Thyroid gland (tissue), 4 donors: Measurements from ENCODE around the gene OGA. TPM values are rescaled to one million over a fixed set of nuclear protein-coding genes. Genes with fewer than 3 reads are reported as not detected.

ENCODE experiments used
- DNase-seq, 2 donors: peaks; one replicate each; pipeline ENCODE4 v3.0.0-alpha.2; 2019
- H3K27ac ChIP-seq, 3 donors: fragments of 200-600 bp; sonication (generic); 1 replicate in 2 of 3; 2 replicates in 1 of 3; pipeline ENCODE4 v1.5.1; 2016 to 2019; ENCODE audit warnings: mild to moderate bottlenecking in 1 of 3, moderate library complexity in 1 of 3
- H3K27me3 ChIP-seq: fragments of 200-600 bp; sonication (generic); one replicate; pipeline ENCODE4 v1.5.1; 2019
- H3K36me3 ChIP-seq, 2 donors: fragments of 200-600 bp; sonication (generic); one replicate each; pipeline ENCODE4 v1.5.1; 2016 to 2019
- H3K4me1 ChIP-seq, 2 donors: fragments of 200-600 bp; sonication (generic); one replicate each; pipeline ENCODE4 v1.5.1; 2017 to 2019
- H3K4me3 ChIP-seq, 3 donors: fragments of 200-600 bp; sonication (generic); replicated peaks in 1 of 3; 1 replicate in 2 of 3; 2 replicates in 1 of 3; pipeline ENCODE4 v1.5.1; 2016; ENCODE audit warnings: mild to moderate bottlenecking in 1 of 3
- H3K9me3 ChIP-seq: fragments of 200-600 bp; sonication (generic); one replicate; pipeline ENCODE4 v1.5.1; 2017
- CTCF ChIP-seq, 6 experiments: fragments of 200-600 bp in 3 of 6; fragments of 450-650 bp in 3 of 6; sonication (generic) in 3 of 6; IDR thresholded peaks; one replicate each; pipeline ENCODE4 v1.5.1; 2016 to 2019; ENCODE audit warnings: antibody characterized with exemption in 6 of 6, mild to moderate bottlenecking in 2 of 6, inconsistent platforms in 1 of 6, moderate library complexity in 1 of 6
- POLR2A ChIP-seq, 2 donors: fragments of 450-650 bp; IDR thresholded peaks; one replicate each; pipeline ENCODE4 v1.6.1; 2017; ENCODE audit warnings: antibody characterized with exemption in 2 of 2, mild to moderate bottlenecking in 2 of 2, moderate library complexity in 1 of 2
- WGBS, 2 donors: methylation state at CpG; one replicate each; pipeline ENCODE4 v1.1.5; 2017; 5-methylcytosine and 5-hydroxymethylcytosine counted together
- intact Hi-C: fragments of 100-400 bp; cut with DNase I; formaldehyde crosslinking; loops from one replicate; pipeline ENCODE4 v1.15.1; 2023
- total RNA-seq, 4 donors: library from RNA; depleted of rRNA; stranded (reverse); fragments of >200 nt; gene quantifications; one replicate each; pipeline ENCODE4 v1.2.3, GENCODE V29; 2016

Gene OGA
- total RNA-seq, 4 donors from 2014 or later, result 114 to 205 (median 157) TPM

- TF ChIP-seq POLR2A (IDR thresholded peaks at IDR 0.05) (no peak), CTCF (IDR thresholded peaks at IDR 0.05) (no peak)
- Histone ChIP-seq H3K27me3 (no peaks in the 10 kb centered on the region), H3K4me1 (no peaks in the 10 kb centered on the region), H3K9me3 (no peaks in the 10 kb centered on the region), H3K27ac (no peak overlapping the region), H3K4me3 (no peak overlapping the region), H3K36me3 (no peaks in the 10 kb centered on the region)
- intact Hi-C loops, result no loop called here
- no peak for DNase-seq
- 76 to 91% methylated on average over 3 of the region's 3 CpGs for WGBS, 2 donors
Measured at GRCh38 chr10:101752241-101752640, 66.0 kb downstream of the OGA start.

- H3K4me3 ChIP-seq, result no peak overlapping the region
- 69 to 70% methylated on average over 19 of the region's 19 CpGs for WGBS, 2 donors
- intact Hi-C loops, result no loop called here
- no peaks in the 10 kb centered on the region for H3K9me3 ChIP-seq
- H3K27ac ChIP-seq, result no peak overlapping the region
- DNase-seq, result no peak
- no peaks in the 10 kb centered on the region for H3K36me3 ChIP-seq
- H3K4me1 ChIP-seq, result no peaks in the 10 kb centered on the region
- no peaks in the 10 kb centered on the region for H3K27me3 ChIP-seq
- TF ChIP-seq CTCF (IDR thresholded peaks at IDR 0.05) (no peak), POLR2A (IDR thresholded peaks at IDR 0.05) (no peak)
Measured at GRCh38 chr10:101749047-101750016, 68.9 kb downstream of the OGA start.

- no peaks in the 10 kb centered on the region for H3K27me3 ChIP-seq
- no peaks in the 10 kb centered on the region for H3K9me3 ChIP-seq
- no peak overlapping the region for H3K27ac ChIP-seq
- no peaks in the 10 kb centered on the region for H3K36me3 ChIP-seq
- no peak for DNase-seq
- no peak overlapping the region for H3K4me3 ChIP-seq
- WGBS, 2 donors, result 71% methylated on average over 3 of the region's 3 CpGs
- intact Hi-C loops, result no loop called here
- H3K4me1 ChIP-seq, result no peaks in the 10 kb centered on the region
- no peak for TF ChIP-seq CTCF (IDR thresholded peaks at IDR 0.05)
- no peak for TF ChIP-seq POLR2A (IDR thresholded peaks at IDR 0.05)
Measured at GRCh38 chr10:101748496-101748895, 69.7 kb downstream of the OGA start.

- Histone ChIP-seq H3K36me3 (no peaks in the 10 kb centered on the region), H3K27ac (no peak overlapping the region), H3K4me1 (no peaks in the 10 kb centered on the region), H3K4me3 (no peak overlapping the region), H3K27me3 (no peaks in the 10 kb centered on the region), H3K9me3 (no peaks in the 10 kb centered on the region)
- 52 to 55% methylated on average over 9 of the region's 9 CpGs for WGBS, 2 donors
- no peak for TF ChIP-seq POLR2A (IDR thresholded peaks at IDR 0.05)
- TF ChIP-seq CTCF (IDR thresholded peaks at IDR 0.05), result no peak
- DNase-seq, result no peak
- intact Hi-C loops, result no loop called here
Measured at GRCh38 chr10:101745074-101745696, 73.1 kb downstream of the OGA start.

- intact Hi-C loops, result no loop called here
- no peaks in the 10 kb centered on the region for H3K27me3 ChIP-seq
- 84 to 85% methylated on average over 3 of the region's 3 CpGs for WGBS, 2 donors
- no peaks in the 10 kb centered on the region for H3K9me3 ChIP-seq
- H3K36me3 ChIP-seq, result no peaks in the 10 kb centered on the region
- H3K27ac ChIP-seq, result no peak overlapping the region
- DNase-seq, result no peak
- no peaks in the 10 kb centered on the region for H3K4me1 ChIP-seq
- TF ChIP-seq POLR2A (IDR thresholded peaks at IDR 0.05) (no peak), CTCF (IDR thresholded peaks at IDR 0.05) (no peak)
- no peak overlapping the region for H3K4me3 ChIP-seq
Measured at GRCh38 chr10:101744267-101744666, 74.0 kb downstream of the OGA start.
